ENCODE measurements around the gene APIP. TPM values are rescaled to one million over a fixed set of nuclear protein-coding genes. Genes with fewer than 3 reads are reported as not detected.

The APIP gene
- total RNA-seq, result 10 to 100 TPM; 16.5 to 28.0 TPM

GRCh38 chr11:34916015-34916842 lies at the start of gene APIP, which contains the start of gene PDHX:
APIP (minus strand) TSS chr11:34916379; CDS start chr11:34916284, 95 bp downstream.
PDHX (plus strand) TSS chr11:34916618; CDS start chr11:34916656, 38 bp downstream.

Small RNAs within 50 kb of the gene (small RNA-seq; reads per million reads assigned to genes)
- gene MIR1343, result 0 reads per million in 2 donors

Other genes starting within 250 kb of the APIP start
- gene PDHX, start 239 bp upstream of the APIP start, total RNA-seq, result 10 to 100 TPM; 45.1 to 52.0 TPM
- 100 to 1,000 TPM; 315 to 405 TPM for gene CD44, start 222.8 kb upstream of the APIP start, total RNA-seq